ENCODE measurements around the gene TMEM245.

TMEM245 gene

DNA sequence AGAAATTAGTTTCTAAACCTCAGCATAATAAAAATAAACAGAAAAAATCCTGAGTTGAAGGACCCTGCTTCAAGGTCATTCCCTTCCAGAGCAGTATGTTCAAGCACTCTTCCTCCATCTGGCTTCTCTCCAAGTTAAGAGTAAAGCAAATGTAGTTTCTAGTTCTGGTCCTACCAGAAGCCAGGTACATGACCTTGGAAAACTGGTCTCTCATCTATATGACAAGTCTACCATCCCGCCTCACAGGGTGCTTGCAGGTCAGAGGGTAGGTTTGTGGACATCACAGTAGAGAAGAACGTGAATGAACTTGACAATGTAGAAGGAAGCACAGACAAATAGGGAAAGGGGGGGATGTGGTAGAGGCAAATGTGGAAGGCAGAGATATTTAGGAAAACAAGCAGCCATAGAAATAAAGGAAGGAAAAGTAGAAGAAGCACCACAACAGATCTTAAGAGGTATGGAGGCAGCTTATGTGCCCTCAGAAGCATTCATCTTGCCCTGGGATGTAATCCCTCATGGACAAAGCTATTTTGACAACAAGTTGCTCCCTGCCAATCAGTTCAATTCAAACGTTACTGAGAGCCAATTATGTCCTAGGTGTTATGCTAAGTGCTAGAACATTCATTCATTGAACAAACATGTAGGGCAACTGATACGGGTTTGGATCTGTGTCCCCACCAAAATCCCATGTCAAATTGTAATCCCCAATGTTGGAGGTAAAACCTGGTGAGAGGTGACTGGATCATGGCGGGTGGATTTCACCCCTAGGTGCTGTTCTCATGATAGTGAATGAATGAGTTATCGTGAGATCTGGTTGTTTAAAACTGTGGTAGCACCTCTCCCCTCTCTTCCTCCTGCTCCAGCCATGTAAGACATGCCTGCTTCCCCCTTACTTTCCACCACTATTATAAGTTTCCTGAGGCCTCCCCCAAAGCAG is 82.7 kb downstream of the TMEM245 start:
- Histone ChIP-seq H3K4me1 (ENCODE audit: insufficient read depth, low read length) (no peaks in the 10 kb centered on the region), H3K36me3 (ENCODE audit: insufficient read depth, low read length) (peaks cover 45% of the 10 kb centered on the region), H3K4me3 (ENCODE audit: low read length) (no peak overlapping the region), H2AFZ (ENCODE audit: low read depth, low read length) (no peak overlapping the region), H3K9me3 (ENCODE audit: low read length) (no peaks in the 10 kb centered on the region), H3K27me3 (ENCODE audit: insufficient read depth, low read length) (no peaks in the 10 kb centered on the region)

DNA sequence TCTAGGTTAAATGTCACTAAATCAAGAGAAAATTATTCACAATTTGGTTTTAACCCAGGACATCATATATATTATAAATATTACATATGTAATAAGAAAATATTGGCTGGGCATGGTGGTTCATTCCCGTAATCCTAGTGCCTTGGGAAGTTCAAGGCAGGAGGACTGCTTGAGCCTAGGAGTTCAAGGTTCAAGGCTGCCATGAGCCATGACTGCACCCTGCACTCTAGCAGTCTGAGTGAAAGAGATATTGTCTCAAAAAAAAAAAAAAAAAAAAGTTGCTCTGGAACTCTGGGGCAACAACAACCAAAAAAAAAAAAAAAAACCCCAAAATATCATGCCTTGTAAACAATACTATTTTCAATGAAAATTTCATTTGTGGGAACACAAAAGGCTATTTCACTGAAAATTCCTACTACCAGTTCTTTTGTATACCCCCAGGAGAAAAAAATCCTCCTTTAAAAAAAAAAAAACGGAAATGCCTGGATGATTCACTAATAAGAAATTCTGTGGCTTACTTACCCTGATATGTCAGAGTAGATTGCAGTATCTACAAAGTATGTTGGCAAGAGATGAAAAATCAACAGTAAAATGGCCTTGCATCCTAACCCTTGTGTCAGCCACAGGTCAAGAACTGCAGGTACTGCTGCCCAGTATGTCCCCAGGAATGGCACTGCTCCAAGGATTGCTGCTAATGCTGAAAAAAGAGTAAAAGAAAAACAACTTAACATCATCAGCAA is 83.9 kb downstream of the TMEM245 start:
- H3K27me3 ChIP-seq (ENCODE audit: insufficient read depth, low read length): no peaks in the 10 kb centered on the region
- no peak overlapping the region for H2AFZ ChIP-seq (ENCODE audit: low read depth, low read length)
- H3K4me1 ChIP-seq (ENCODE audit: insufficient read depth, low read length): no peaks in the 10 kb centered on the region
- H3K9me3 ChIP-seq (ENCODE audit: low read length): no peaks in the 10 kb centered on the region
- peaks cover 48% of the 10 kb centered on the region for H3K36me3 ChIP-seq (ENCODE audit: insufficient read depth, low read length)
- no peak overlapping the region for H3K4me3 ChIP-seq (ENCODE audit: low read length)

DNA sequence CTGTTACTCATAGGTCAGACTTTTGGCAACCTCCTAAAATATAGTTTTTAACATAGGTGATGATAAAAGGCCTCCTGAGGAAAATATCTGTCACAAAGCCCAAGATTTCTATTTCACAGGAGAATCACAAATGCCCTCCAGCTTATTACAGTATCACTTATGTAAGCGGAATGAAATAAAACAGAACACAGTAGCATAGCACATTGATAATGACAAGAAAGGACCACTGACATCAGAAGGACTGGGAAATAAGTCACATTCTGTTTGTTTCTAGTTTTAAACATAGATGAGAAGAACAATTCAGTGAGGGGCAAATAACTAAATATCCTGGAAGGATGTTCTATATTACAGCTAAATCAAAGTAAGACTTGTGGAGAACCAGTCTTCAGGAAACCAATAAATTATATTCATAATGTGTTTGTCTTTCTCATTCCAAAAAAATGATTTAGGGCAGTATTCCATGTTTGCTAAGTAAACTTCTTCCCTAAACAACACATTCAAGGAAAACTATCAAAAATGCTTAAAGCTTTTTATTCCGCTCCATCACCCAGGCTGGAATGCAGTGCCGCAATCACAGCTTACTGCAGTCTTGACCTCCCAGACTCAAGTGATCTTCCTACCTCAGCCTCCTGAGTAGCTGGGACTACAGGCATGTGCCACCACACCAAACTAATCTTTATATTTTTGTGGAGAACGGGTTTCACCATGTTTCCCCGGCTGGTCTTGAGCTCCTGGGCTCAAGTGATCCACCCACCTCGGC is 85.6 kb downstream of the TMEM245 start:
- H3K36me3 ChIP-seq (ENCODE audit: insufficient read depth, low read length): peaks cover 48% of the 10 kb centered on the region
- no peaks in the 10 kb centered on the region for H3K4me1 ChIP-seq (ENCODE audit: insufficient read depth, low read length)
- H3K9me3 ChIP-seq (ENCODE audit: low read length): no peaks in the 10 kb centered on the region
- no peak overlapping the region for H2AFZ ChIP-seq (ENCODE audit: low read depth, low read length)
- no peak overlapping the region for H3K4me3 ChIP-seq (ENCODE audit: low read length)
- no peaks in the 10 kb centered on the region for H3K27me3 ChIP-seq (ENCODE audit: insufficient read depth, low read length)

DNA sequence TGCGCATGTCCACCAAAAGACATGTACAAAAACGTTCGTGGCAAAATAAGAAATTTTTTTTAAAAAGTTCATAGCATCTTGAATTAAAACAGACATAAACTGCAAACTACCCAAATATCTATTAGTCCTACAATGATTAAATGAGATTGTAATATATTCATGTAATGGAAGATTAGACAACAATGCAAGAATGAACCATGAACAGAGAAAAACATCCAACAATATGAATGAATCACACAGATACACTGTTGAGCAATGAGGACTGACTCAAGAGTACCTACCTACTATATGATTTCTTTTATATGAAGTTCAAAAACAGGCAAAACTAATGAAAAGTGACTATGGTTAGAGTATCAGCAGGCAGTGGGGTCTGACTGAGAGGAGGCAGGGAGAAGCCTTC is 88.5 kb downstream of the TMEM245 start:
- H2AFZ ChIP-seq (ENCODE audit: low read depth, low read length): no peak overlapping the region
- no peak overlapping the region for H3K4me3 ChIP-seq (ENCODE audit: low read length)
- H3K36me3 ChIP-seq (ENCODE audit: insufficient read depth, low read length): peaks cover 35% of the 10 kb centered on the region
- H3K9me3 ChIP-seq (ENCODE audit: low read length): no peaks in the 10 kb centered on the region
- no peaks in the 10 kb centered on the region for H3K27me3 ChIP-seq (ENCODE audit: insufficient read depth, low read length)
- no peaks in the 10 kb centered on the region for H3K4me1 ChIP-seq (ENCODE audit: insufficient read depth, low read length)

DNA sequence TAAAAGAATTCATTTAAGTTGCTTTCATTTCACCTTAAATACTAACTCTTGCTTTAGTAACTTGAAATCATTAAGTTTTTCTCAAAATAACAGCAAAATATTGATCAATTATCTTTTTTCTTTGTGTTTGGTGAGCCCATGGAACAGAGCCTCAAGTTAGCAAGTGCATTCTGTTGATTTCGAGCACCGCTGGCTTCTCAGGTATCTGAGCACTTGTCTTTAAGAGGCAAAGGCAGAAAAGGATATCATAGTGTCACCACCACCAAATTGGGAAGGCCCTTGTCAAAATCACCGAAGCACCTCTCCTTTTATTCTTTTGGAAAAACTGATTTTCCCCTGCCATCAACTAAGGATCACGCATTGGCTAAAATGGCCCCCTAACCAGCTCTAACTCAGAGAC is 89.3 kb downstream of the TMEM245 start:
- Histone ChIP-seq H3K27me3 (ENCODE audit: insufficient read depth, low read length) (no peaks in the 10 kb centered on the region), H3K4me1 (ENCODE audit: insufficient read depth, low read length) (no peaks in the 10 kb centered on the region), H2AFZ (ENCODE audit: low read depth, low read length) (no peak overlapping the region), H3K4me3 (ENCODE audit: low read length) (no peak overlapping the region), H3K9me3 (ENCODE audit: low read length) (no peaks in the 10 kb centered on the region), H3K36me3 (ENCODE audit: insufficient read depth, low read length) (peaks cover 30% of the 10 kb centered on the region)

DNA sequence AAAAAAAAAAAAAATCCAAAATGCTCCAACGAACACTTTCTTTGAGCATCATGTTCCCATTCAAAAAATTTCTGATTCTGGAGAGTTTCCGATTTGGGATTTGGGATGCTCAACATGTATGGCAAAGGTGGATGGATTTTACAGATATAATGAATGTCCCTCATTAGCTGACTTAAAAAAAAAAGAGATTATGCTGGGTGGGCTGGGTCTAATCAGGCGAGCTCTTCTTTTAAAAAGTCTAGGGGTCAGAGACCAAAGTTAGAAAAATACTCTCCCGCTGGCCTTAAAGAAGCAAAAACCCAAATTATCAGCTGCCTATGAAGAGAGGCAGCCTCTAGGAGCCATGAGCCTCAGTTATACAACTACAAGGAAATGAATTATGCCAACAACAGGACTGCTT is 91.3 kb downstream of the TMEM245 start:
- no peak overlapping the region for H2AFZ ChIP-seq (ENCODE audit: low read depth, low read length)
- peaks cover 16% of the 10 kb centered on the region for H3K36me3 ChIP-seq (ENCODE audit: insufficient read depth, low read length)
- no peaks in the 10 kb centered on the region for H3K27me3 ChIP-seq (ENCODE audit: insufficient read depth, low read length)
- H3K4me3 ChIP-seq (ENCODE audit: low read length): no peak overlapping the region
- no peaks in the 10 kb centered on the region for H3K9me3 ChIP-seq (ENCODE audit: low read length)
- no peaks in the 10 kb centered on the region for H3K4me1 ChIP-seq (ENCODE audit: insufficient read depth, low read length)

DNA sequence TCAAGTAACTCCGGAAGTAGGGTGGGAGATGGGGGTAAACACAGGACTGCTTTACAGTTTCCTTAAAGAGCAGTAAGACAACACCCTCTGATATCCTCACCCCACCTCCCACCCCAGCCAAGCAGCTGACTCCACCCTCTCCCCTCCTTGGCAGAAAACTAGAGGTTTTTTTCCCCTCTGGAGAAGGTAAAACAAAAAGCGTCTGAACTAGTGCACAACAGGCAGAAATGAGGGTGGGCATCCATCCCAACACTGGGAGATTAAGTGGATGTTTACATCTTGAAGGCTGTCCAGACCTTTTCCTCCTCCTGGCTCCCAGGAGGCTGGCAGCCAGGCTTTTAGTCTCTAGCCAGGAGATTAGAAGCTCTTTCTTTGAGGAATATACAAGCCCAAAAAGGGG is 92.6 kb downstream of the TMEM245 start:
- H3K9me3 ChIP-seq (ENCODE audit: low read length): no peaks in the 10 kb centered on the region
- H3K36me3 ChIP-seq (ENCODE audit: insufficient read depth, low read length): peaks cover 7% of the 10 kb centered on the region
- H3K4me1 ChIP-seq (ENCODE audit: insufficient read depth, low read length): no peaks in the 10 kb centered on the region
- H3K4me3 ChIP-seq (ENCODE audit: low read length): no peak overlapping the region
- no peaks in the 10 kb centered on the region for H3K27me3 ChIP-seq (ENCODE audit: insufficient read depth, low read length)
- no peak overlapping the region for H2AFZ ChIP-seq (ENCODE audit: low read depth, low read length)

DNA sequence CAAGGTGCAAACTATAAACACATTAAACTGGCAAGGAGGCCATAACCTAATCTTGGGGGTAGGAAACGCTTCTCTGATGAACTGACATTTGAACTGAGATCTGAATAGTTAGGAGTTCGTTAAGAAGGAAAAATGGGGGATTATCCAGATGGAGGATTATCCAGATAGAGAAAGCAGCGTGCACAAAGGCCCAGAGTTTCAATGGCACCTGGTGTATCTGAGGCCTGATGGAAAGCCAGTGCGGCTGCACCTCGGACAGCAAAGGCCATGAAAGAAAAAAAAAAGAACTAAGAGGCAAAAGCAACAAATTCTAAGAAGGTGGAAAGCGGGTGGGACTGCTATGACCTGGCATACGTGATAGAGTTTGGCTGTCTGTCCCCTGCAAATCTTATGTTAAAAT is 93.4 kb downstream of the TMEM245 start:
- H3K9me3 ChIP-seq (ENCODE audit: low read length): no peaks in the 10 kb centered on the region
- no peaks in the 10 kb centered on the region for H3K27me3 ChIP-seq (ENCODE audit: insufficient read depth, low read length)
- H3K4me3 ChIP-seq (ENCODE audit: low read length): no peak overlapping the region
- H2AFZ ChIP-seq (ENCODE audit: low read depth, low read length): no peak overlapping the region
- H3K36me3 ChIP-seq (ENCODE audit: insufficient read depth, low read length): peaks cover 2% of the 10 kb centered on the region
- no peaks in the 10 kb centered on the region for H3K4me1 ChIP-seq (ENCODE audit: insufficient read depth, low read length)

DNA sequence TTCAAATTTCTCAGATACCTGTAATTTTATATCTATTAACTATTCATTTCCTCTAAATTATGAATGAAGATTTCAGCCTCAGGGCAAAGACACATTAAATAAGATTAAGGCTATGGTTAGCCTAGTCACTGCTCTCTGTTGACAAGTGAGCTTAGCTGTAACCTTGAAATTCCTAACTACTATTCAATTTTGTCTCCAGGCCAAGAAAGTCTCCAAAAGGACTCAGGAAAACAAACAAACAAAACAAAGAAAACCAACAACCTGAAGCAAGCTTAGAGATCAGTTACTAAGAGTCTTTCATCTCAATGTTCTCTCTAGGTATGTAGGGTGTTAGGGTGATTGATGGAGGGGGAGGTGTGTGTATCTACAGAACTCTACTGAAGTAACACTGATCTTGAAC is 96.9 kb downstream of the TMEM245 start:
- Histone ChIP-seq H3K9me3 (ENCODE audit: low read length) (no peaks in the 10 kb centered on the region), H3K36me3 (ENCODE audit: insufficient read depth, low read length) (peaks cover 19% of the 10 kb centered on the region), H3K27me3 (ENCODE audit: insufficient read depth, low read length) (no peaks in the 10 kb centered on the region), H3K4me3 (ENCODE audit: low read length) (no peak overlapping the region), H3K4me1 (ENCODE audit: insufficient read depth, low read length) (no peaks in the 10 kb centered on the region), H2AFZ (ENCODE audit: low read depth, low read length) (no peak overlapping the region)

DNA sequence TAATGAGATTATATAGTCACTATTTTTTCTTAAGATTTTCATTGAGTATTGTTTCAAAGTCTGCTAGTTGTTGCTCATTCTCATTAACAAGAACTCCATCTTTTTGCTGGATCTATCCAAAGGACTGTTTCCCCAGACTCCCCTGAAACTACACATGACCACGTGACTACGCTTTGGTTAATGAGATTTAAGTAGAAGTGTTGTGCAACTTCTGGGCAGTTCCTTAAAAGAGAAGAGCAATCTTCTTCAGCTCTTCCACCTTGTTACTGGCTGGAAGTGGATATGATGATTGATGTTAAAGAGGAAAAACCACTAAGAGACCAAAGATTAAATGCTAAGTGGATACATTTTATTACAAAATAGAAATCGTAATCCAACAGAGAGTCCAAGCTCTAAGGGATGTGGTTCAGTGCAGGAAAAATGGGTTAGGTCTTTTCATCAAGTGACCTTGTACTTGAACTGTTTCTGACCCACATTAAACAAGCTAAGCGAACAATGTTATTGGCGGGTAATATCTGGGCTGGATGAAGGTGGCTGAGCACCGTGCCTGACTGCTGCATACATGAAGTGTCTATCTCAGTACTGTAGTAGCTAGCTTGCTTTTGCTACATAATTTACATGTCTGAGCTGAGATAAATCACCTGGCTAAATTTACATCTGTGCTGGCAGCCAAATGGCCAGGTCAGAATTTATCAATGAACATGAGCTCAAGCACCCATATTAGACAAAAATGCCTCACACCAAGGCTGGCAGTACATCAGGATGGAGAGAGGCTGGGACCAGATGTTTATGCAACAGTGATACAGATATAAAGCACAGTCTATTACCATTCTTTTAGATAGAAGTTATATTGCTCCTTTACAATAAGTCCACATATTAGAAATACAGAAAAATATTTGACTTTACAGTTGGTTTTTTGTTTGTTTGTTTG is 98.9 kb downstream of the TMEM245 start:
- Histone ChIP-seq H3K27me3 (ENCODE audit: insufficient read depth, low read length) (no peaks in the 10 kb centered on the region), H3K4me3 (ENCODE audit: low read length) (no peak overlapping the region), H2AFZ (ENCODE audit: low read depth, low read length) (no peak overlapping the region), H3K9me3 (ENCODE audit: low read length) (no peaks in the 10 kb centered on the region), H3K4me1 (ENCODE audit: insufficient read depth, low read length) (peaks cover 14% of the 10 kb centered on the region), H3K36me3 (ENCODE audit: insufficient read depth, low read length) (peaks cover 23% of the 10 kb centered on the region)

DNA sequence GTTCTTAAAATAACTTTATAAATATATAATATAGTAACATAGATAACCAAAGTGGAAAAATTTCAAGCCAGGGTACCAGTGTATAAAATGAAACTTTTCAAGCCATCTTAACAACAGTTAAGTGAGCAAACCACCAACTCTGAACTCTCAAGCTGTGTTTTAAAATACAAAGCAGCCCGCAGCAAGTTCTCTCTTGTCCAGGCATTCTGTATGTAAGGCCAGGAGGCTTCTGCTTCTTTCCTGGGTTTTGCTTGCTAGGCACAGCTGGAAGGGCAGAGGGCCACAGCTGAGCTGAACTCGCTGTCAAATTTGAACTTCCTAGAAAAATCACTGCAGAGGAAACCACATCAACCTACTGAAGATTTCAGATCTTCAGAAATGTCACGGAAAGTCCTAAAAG is 99.6 kb downstream of the TMEM245 start:
- H3K4me3 ChIP-seq (ENCODE audit: low read length): no peak overlapping the region
- H3K27me3 ChIP-seq (ENCODE audit: insufficient read depth, low read length): no peaks in the 10 kb centered on the region
- peaks cover 23% of the 10 kb centered on the region for H3K36me3 ChIP-seq (ENCODE audit: insufficient read depth, low read length)
- H2AFZ ChIP-seq (ENCODE audit: low read depth, low read length): no peak overlapping the region
- peaks cover 14% of the 10 kb centered on the region for H3K4me1 ChIP-seq (ENCODE audit: insufficient read depth, low read length)
- no peaks in the 10 kb centered on the region for H3K9me3 ChIP-seq (ENCODE audit: low read length)

DNA sequence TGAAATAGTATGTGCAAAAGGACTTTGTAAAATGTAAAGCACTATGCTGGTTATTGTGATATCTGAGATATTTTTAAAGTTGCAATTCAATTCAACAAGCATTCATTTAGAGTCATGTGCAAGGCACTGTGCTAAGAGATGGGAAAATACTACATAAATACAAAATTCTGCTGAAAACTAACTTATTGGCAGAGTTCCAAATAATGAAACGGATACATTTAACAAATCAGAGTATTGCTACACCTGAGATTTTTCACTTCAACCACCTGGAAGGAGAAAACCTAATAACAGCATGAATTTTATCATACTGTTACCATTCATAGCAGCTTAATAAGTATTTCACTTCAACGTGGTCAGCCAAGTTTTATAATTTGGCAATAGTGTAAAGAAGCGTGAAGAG is 100.3 kb downstream of the TMEM245 start:
- no peak overlapping the region for H2AFZ ChIP-seq (ENCODE audit: low read depth, low read length)
- H3K27me3 ChIP-seq (ENCODE audit: insufficient read depth, low read length): no peaks in the 10 kb centered on the region
- peaks cover 23% of the 10 kb centered on the region for H3K36me3 ChIP-seq (ENCODE audit: insufficient read depth, low read length)
- no peak overlapping the region for H3K4me3 ChIP-seq (ENCODE audit: low read length)
- H3K9me3 ChIP-seq (ENCODE audit: low read length): no peaks in the 10 kb centered on the region
- H3K4me1 ChIP-seq (ENCODE audit: insufficient read depth, low read length): peaks cover 14% of the 10 kb centered on the region

All from neuron (in vitro differentiated cells).